Daoy (cell line): Measurements from ENCODE around the gene DCST2. TPM values are rescaled to one million over a fixed set of nuclear protein-coding genes. Genes with fewer than 3 reads are reported as not detected.
A peak's percentile ranks its signal among the peaks of the same experiment; 100 is the strongest.

ENCODE experiments used
- DNase-seq: peaks from one replicate; pipeline ENCODE4 v3.0.0-alpha.2; 2015; ENCODE audit warnings: low read depth
- total RNA-seq: library from RNA; depleted of rRNA; stranded (reverse); fragments of >200 nt; shearing (Covaris generic); gene quantifications from 2 replicates; pipeline ENCODE4 v1.2.3, GENCODE V29; 2014

DCST2 gene
- total RNA-seq, 1 experiment from 2014 or later = not detected

DNA sequence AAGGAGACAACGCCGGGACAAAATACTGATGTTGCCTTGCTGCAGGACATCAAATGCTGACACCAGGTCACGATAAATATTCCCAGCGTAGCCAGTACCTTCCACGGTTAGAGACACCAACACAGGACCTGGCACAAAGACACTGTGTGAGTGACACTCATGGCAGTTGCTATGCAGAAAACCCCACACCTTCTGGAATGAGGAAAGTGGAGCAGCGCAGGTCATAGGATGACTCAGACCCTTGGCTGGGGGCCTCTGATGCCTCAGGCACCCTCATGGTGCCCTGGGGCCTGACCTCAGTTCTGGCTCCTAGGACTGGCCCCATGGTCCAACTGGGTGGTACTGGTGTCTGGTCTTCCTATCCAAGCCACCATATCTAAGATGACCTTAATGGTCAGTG, 7.0 kb downstream of the DCST2 start:
- DNase-seq = peak; percentile 72

DNA sequence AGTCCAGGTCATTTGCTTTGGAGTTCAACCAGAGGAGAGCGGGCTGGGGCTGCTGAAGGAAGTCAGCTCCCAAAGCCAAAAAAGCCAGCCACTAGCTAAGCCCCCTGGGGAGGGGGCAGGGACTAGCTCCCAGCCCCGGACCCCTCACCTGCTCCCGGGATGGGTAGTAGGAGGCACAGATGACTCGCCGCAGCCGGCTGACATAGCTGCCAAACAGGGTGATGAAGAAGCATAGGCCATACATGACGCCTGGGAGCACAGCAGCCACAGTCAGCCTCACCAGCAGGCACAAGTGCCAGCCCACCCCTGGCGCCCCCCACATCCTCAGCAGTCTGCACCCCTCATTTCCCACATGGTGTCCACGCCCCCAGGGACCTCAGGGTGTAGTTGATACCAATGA, 7.4 kb downstream of the DCST2 start:
- no peak for DNase-seq

DNA sequence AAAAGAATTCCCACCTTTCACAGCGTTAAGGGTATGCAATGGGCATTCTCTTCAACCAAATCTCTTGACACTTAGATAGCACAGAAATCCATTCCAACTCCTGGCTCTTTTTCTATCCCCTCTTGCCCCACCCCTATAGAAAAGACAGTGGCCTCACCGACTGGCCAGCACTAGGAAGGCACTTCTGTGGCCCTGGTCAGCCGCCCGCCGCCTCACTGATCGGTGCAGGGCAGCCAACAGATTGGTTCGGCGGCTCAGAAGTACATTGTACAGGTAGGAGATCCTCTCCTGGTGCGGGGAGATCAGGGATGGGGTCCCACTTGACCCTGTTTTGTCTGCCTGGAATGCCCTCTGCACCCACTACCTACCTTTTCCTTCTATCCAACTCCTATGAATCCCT, 9.3 kb downstream of the DCST2 start:
- no peak for DNase-seq

DNA sequence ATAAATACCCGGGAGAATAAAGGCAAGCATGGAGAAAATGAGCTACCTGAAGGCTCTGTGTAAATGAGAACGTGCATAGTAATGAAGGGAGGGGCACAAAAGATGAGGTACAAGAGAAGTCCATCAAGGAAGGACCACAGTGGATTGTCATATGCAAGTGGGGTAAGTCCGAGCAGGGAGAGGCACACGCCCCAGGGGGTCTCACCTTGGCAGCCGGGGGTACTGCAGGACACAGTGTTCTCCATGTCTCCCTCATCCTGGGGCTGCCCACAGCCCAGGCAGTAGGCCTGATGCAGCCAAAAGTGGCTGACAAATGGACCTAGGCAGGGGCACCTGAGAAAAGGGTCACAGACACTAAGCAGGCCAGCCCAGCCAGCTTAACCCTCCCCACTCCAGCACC, 10.0 kb downstream of the DCST2 start:
- DNase-seq = no peak

DNA sequence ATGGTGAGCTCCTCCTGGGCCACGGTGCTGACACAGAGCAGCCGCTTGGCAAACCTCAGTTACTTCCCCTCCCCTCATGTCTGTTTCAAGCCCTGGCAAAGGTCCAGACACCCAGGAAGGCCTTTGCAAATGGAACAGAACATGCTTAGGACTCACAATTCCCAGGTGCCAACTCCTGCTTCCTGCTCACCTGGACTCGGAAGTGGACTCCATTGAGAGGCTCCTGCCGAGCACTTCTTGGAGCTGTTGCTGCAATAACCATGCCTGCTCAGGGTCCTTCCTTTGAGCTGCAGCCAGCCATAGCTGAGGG, 10.7 kb downstream of the DCST2 start:
- DNase-seq = no peak

DNA sequence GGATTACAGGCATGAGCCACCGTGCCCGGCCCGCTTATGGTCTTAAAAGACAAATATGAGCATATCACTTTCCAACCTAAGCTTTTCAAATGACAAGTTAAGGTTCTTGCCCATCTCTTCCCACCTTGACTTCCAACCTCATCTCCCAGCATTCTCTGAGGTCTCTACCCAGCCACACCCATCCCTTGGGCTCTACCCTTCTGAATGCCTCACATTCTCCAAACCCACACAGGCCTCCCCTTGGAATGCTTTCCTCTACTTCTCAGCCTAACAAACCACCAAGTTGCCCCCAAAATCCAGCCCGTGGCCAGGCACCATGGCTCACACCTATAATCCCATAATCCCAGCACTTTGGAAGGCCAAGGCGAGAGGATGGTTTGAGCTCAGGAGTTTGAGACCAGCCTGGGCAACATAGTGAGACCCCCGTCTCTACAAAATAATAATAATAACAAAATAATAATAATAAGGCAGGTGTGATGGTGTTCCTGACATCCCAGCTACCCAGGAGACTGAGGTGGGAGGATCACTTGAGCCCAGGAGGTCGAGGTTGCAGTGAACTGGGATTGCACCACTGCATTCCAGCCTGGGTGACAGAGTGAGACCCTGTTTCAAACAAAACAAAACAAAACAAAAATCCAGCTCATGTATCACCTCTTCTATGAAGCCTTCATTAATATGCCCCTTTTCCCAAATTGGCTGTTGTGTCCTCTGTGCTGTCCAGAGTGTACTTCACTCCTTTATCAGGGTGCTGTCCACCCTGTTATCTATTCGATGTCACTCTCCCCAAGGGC, 11.2 kb downstream of the DCST2 start:
- no peak for DNase-seq

DNA sequence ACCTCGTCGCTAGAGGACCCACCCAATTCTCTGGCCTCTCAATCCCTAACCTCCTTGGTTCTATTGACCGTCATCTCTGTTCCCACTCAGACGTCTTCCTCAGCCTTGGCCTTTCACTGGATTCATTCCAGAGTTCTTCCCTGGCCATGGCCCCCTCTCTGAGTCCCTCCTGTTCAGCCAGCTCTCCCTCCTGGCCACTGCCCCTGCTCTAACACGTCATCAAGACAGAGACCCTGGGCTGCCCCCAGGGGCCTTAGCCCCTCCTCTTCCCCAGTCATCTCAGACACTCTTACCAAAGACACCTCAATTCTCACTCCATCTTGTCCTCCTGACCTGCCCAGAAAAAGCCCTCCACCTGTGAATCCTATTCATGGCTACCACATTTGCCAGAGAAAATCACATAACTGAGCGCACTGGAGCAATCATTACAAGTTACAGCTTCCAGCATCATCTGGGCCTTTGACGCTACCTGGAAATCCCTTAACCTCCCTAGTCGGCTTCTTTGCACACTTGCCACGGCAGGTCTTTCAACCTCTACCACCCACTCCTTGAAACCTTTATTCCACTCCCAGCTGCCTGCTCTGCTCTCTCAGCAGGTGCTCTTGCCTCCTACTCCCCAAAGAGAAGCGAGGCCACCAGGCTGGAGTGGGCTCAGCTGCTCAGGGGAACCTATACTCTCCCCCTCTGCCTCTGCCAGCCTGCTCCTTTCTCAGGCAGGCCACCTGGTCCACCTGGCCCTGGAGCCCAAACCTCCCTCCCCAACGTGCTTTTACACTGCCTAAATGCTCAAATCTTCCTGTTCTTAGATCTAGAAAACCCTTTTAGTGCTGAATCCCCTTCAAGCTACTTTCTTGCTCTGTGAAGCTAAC, 14.0 kb downstream of the DCST2 start:
- no peak for DNase-seq

DNA sequence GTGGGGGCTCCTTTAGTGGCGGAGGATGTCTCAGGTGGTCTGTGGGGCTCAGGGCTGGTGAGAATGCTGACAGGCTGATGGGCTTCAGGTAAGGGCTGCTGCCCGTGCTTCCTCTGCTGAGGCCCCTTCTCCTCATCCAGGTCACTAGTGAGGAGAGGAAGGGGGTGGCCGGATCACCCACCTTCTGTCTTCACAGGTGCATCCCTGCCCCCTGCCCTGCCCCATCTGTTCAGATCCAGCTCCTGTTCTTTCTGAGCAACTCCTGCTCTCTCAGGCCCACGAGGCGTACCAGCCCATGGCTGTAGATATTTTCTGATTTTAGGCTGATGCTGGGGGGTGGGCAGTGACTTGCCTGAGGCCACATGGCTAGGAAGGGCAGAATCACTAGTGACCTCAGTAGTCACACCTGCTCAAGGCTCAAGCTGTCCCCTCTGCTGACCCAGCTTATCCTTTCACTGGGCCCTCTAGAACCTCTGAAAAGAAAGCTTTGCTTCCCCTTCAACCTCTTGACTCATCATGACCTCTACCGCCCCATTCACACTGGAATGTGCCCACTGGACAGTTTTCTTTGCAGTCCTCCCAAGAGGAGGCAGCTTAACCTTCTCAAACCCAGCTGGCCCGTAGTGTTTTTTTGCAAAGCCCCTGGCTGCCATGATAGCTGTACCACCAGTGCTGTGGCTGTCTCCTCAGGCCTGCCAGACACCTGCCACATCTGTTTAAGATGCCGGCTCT, 14.8 kb downstream of the DCST2 start:
- no peak for DNase-seq

DNA sequence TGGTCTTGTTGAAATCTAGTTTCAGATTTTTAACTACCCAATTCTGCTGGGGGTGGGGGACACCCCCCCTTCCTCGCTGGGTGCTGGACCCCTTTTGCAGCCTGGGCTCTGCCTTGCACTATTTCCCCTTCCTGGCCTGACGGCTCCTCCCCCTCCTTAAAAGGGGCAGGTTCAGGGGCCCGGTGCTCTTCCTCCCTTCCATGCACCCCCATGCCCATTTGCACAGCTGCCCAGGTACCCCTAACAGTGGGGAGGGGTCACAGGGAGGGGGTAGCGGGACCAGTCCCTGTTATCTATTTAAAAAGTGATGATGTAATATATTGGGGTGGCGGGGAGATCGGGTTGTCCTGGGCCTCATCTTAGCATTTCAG, 15.7 kb downstream of the DCST2 start:
- DNase-seq = no peak

DNA sequence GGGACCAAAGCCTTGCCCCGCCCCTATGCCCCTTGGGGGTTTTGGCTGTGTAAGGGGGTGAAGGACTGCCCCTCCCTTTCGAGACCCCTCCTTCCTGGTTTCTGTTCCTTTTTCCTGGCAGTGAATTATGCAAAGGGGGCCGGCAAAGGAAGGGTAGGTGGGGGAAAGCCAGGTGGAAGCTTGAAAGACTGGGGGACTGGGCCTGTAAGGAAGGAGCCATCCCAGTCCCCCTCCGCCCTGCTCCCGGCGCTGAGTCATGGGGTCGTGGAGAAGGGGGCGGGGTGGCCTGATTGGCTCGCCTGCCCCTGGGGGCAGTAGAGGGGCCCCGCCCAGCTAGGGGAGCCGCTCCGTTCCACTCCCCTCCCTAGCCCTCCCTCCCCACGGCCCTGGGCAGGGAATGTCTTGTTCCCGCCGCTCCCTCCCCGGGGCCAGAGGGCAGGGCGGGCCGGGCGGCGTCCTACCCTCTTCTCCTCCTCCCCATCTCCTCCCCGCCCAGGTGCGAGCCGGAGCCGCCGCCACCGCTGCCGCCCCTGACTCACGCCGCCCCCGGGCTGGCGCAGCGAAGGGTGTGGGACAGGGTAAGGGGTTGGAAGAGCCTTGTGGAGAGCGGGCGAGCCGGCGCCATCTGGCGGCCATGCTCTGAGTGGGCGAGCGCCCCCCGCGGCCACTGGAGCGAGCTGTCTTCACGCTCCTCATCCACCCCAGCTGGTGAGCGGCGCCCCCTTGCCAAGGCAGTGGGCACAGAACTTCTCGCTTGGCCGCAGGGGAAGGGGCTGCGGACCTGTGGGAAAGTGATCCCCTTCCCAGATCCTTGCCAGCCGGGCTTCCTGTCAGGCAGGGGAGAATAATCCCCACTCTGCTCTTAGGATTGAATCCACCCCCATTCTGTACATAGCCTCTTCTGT, 16.3 kb downstream of the DCST2 start:
- DNase-seq = peak; percentile 98

DNA sequence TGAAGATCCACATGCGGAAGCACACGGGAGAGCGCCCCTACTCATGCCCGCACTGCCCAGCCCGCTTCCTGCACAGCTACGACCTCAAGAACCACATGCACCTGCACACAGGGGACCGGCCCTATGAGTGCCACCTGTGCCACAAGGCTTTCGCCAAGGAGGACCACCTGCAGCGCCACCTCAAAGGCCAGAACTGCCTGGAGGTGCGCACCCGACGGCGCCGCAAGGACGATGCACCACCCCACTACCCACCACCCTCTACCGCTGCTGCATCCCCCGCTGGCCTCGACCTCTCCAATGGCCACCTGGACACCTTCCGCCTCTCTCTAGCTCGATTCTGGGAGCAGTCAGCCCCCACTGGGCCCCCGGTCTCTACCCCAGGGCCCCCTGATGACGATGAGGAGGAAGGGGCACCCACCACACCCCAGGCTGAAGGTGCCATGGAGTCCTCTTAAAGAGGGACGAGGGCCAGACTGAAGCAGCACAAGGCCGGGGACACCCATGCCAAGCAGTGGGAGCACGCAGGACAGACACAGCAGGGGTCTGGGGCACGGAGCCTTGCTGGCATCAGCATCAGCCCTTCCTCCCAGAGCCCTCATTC, 17.2 kb downstream of the DCST2 start:
- DNase-seq = no peak

DNA sequence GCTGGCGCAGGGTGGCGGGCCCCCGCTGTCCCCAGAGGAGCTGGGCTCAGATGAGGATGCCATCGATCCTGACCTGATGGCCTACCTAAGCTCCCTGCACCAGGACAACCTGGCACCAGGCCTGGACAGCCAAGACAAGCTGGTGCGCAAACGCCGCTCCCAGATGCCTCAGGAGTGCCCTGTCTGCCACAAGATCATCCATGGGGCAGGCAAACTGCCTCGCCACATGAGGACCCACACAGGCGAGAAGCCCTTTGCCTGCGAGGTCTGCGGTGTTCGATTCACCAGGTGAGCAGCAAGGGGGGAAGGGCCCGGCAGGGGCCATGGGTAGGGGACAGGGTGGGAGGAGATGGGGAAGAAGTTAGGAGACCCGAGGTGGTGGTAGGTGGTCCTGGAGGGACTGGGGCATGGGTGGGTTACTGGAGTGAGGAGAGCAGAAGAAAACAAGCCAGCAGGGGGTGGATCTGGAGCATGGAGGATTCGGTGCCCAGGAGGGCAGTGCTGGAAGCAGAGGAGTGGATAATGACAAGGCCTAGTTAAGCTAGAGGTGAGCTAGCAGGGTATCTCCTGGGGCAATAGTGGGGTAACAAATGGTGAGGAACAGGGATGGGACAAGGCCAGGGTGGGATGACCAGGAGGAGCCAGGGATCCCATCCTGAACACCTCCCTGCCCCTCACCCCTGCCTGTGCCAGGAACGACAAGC, 17.9 kb downstream of the DCST2 start:
- no peak for DNase-seq

DNA sequence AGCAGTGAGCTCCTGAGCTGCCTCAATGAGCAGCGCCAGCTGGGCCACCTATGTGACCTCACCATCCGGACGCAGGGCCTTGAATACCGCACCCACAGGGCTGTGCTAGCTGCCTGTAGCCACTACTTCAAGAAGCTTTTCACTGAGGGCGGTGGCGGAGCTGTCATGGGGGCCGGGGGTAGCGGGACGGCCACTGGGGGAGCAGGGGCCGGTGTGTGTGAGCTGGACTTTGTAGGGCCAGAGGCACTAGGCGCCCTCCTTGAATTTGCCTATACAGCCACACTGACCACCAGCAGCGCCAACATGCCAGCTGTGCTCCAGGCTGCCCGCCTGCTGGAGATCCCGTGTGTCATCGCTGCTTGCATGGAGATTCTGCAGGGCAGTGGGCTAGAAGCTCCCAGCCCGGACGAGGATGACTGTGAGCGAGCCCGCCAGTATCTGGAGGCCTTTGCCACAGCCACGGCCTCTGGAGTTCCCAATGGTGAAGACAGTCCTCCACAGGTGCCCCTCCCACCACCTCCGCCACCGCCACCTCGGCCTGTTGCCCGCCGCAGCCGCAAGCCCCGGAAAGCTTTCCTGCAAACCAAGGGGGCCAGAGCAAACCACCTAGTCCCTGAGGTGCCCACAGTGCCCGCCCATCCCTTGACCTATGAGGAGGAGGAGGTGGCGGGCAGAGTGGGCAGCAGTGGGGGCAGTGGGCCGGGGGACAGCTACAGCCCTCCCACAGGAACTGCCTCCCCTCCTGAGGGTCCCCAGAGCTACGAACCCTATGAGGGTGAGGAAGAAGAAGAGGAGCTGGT, 18.7 kb downstream of the DCST2 start:
- no peak for DNase-seq

DNA sequence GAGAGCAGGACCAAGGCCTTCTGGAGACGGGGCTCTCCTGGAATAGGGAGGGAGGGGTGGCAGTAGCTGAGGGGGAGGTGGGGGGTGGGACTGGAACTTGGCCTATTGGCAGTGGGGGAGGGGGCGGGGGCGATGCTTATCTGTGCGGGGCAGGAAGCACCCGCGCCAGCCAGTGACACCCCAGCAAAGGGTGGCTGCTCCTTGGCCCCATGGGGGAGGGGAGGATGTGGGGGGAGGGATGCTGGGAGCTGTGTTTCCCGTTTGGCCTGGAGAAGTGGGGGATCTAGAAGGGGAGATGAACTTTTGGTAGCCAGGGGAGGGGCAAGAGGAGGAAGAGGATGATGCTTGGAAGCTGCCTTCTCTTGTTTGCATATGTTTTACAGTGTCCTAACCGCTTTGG, 19.9 kb downstream of the DCST2 start:
- no peak for DNase-seq

DNA sequence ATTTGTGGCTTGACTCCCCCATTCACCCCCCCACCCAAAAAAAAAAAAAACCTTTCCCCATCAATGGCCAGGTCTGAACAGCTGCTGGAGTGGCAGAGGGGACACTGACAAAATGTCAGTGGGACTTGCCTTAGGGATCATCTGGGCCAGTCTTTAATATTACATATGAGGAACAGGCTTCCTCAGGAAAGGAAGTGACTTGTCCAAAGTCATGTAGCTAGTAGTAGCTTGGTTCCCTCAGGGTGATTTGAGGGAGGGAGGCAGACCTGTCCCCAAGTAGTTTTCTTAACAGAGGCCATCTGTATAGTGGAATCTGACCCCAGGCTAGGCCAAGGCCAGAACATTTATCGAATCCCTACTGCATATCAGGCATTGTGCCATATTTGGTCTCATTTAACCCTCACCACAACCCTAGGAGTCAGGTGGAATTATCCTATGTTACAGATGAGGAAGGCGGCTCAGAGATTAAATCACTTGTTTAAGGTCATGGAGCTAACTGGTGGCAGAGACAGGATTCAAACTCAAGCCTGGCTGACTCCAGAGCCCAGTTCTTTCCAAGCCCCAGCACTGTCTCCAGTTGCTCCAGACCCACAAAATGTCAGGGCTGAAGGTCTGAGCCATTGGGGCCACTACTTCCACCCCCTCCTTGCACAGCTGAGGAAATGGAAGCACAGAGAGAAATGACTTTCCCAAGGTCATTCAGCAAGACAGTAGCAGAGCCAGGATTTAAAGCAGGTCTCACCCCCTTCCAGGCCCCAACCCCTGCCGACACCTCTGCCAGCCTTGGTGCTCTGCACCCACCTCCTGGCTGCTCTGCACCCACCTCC, 20.6 kb downstream of the DCST2 start:
- no peak for DNase-seq

DNA sequence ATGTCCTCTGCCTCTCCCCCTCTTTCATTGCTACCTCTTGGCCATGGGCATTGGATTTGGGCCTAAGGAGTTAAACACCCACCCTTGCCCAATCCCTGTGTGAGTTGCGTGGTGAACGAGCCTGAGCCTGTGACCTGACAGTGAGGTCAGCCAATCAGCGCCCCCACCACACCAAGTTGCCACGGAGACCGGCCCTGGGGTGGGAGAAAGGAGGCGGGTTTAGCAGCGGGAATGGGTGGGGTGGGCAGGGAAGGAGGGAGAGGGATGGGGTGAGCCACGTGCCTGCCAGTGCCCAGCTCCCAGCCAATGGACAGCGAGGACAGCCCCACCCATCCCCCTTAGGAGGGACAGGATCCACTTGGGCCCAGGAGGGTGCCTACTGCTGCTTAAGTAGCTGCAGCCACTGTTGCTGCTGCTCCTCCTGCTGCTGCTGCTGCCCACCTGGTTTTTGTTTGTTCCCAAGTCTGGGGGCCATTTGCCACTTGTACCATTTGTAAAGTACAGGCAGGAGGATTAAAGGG, 21.5 kb downstream of the DCST2 start:
- peak; percentile 58 for DNase-seq

DNA sequence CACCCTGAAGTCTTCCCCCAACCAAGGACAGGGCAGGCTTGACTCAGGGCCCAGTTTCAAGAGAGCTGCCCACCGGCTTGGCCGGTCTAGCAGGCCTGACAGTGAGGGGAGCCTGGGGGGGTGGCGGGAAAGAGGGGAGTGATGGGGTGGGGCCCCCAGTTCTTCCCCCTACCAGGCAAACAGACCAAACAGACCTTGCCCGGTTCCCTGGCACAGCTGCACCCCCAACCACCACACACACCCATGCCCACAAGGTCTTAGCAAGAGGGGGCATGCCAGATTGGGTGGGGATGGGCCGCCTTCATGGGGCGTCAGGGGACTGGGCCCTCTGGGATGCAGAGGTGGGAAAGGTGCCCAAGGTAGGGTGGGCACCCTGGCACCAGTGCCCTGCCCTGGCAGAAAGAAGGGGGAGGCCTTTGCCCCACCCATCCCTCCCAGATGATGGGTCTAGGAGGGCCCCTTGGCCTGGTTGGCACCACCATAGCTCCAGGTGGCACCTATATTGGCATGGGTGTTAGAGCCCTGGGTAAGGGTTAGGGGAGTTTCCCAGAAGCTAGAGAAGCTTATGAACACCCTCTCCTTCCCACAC, 22.1 kb downstream of the DCST2 start:
- no peak for DNase-seq

DNA sequence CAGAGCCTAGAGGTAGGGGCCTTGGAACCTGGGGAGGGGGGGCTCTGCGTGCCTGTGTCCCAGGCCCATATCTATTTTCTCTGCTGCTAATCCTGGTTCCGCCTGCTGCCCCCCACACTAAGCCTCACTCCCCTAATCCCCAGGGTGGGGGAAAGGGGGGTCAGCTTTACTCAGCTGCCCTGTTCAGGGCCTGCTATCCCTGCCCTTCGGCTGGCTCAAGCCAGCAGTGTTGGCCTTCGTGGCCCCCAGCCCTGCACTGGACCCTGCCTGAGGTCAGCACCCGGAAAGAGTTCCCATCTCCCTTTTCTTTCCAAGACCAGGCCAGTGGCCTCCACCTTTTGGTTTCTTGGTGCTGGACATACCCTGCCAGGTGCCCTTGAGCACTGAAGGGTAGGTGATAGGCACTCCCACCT, 22.6 kb downstream of the DCST2 start:
- no peak for DNase-seq
